WERI-Rb-1 (cell line): ENCODE data around the gene RFESD.
A peak's percentile ranks its signal among the peaks of the same experiment; 100 is the strongest.

Experiments used
- DNase-seq: peaks from one replicate; pipeline ENCODE4 v3.0.0-alpha.2; 2020
- H3K27ac ChIP-seq: fragments of 250-450 bp; sonication (Bioruptor Pico); 2 replicates; pipeline ENCODE4 v1.5.1; 2020; ENCODE audit warnings: mild to moderate bottlenecking, moderate library complexity
- H3K27me3 ChIP-seq: fragments of 250-450 bp; sonication (Bioruptor Pico); 2 replicates; pipeline ENCODE4 v1.5.1; 2021; ENCODE audit warnings: mild to moderate bottlenecking, low read depth, moderate library complexity; ENCODE audit not compliant: insufficient read depth, severe bottlenecking
- H3K36me3 ChIP-seq: fragments of 250-450 bp; sonication (Bioruptor Pico); 2 replicates; pipeline ENCODE4 v1.5.1; 2020; ENCODE audit warnings: mild to moderate bottlenecking, moderate library complexity
- H3K4me3 ChIP-seq: 2 replicates; pipeline ENCODE4 v1.5.1; 2011; ENCODE audit warnings: low read depth, mild to moderate bottlenecking, control low read depth, low read length
- H3K9me3 ChIP-seq: fragments of 250-450 bp; sonication (Bioruptor Pico); 2 replicates; pipeline ENCODE4 v1.5.1; 2021; ENCODE audit warnings: mild to moderate bottlenecking, moderate library complexity; ENCODE audit not compliant: severe bottlenecking
- CTCF ChIP-seq: IDR thresholded peaks from 2 replicates; pipeline ENCODE4 v1.5.1; 2011; ENCODE audit warnings: low read depth, mild to moderate bottlenecking, control low read depth, inconsistent platforms, low read length

RFESD gene

GRCh38 chr5:95619514-95620029 lies 27.0 kb upstream of the RFESD start:
- H3K27ac ChIP-seq, result no peak overlapping the region
- no peak for DNase-seq
- H3K27me3 ChIP-seq, result no peaks in the 10 kb centered on the region
- no peaks in the 10 kb centered on the region for H3K9me3 ChIP-seq
- TF ChIP-seq CTCF, result no peak
- no peaks in the 10 kb centered on the region for H3K36me3 ChIP-seq
- no peak overlapping the region for H3K4me3 ChIP-seq

GRCh38 chr5:95620030-95620869 lies 26.3 kb upstream of the RFESD start, which contains the start of gene GPR150:
TSS of gene GPR150 (plus strand) at chr5:95620087. CDS start at chr5:95620276, 189 bp downstream.
- Histone ChIP-seq H3K36me3 (no peaks in the 10 kb centered on the region), H3K27me3 (no peaks in the 10 kb centered on the region), H3K4me3 (peak within 1 kb of the TSS; percentile 59), H3K27ac (peak within 1 kb of the TSS; percentile 68), H3K9me3 (no peaks in the 10 kb centered on the region)
- peak; percentile 63 for DNase-seq
- TF ChIP-seq CTCF, result peak; percentile 32; the same call in 1 of the 2 replicates

GRCh38 chr5:95620870-95621838 lies 25.4 kb upstream of the RFESD start:
- Histone ChIP-seq H3K27me3 (no peaks in the 10 kb centered on the region), H3K4me3 (peak overlapping the region; percentile 59), H3K9me3 (no peaks in the 10 kb centered on the region), H3K27ac (peak overlapping the region; percentile 68), H3K36me3 (no peaks in the 10 kb centered on the region)
- peak; percentile 74 for DNase-seq
- TF ChIP-seq CTCF, result no peak

GRCh38 chr5:95621839-95622629 lies 24.5 kb upstream of the RFESD start:
- no peaks in the 10 kb centered on the region for H3K36me3 ChIP-seq
- TF ChIP-seq CTCF, result no peak

GRCh38 chr5:95623706-95624105 lies 22.9 kb upstream of the RFESD start:
- DNase-seq, result no peak
- no peaks in the 10 kb centered on the region for H3K36me3 ChIP-seq
- no peak overlapping the region for H3K27ac ChIP-seq
- no peak overlapping the region for H3K4me3 ChIP-seq
- no peak for TF ChIP-seq CTCF
- no peaks in the 10 kb centered on the region for H3K9me3 ChIP-seq
- H3K27me3 ChIP-seq, result no peaks in the 10 kb centered on the region

More at GRCh38 chr5:95621839-95622629, 24.5 kb upstream of the RFESD start:
- Histone ChIP-seq H3K4me3 (no peak overlapping the region), H3K27me3 (no peaks in the 10 kb centered on the region), H3K9me3 (no peaks in the 10 kb centered on the region), H3K27ac (no peak overlapping the region)
- no peak for DNase-seq
